Loucy (cell line): Measurements from ENCODE around the gene RNPS1.

Experiments
- H2AFZ ChIP-seq: fragments of 200-600 bp; sonication (generic); 2 replicates; pipeline ENCODE4 v1.6.0; 2016; ENCODE audit warnings: antibody characterized with exemption, mild to moderate bottlenecking, low read length, moderate library complexity
- H3F3A ChIP-seq: fragments of 200-600 bp; 2 replicates; pipeline ENCODE4 v1.6.0; 2016; ENCODE audit warnings: antibody characterized with exemption, low read depth, mild to moderate bottlenecking
- H3K27me3 ChIP-seq: fragments of 200-600 bp; sonication (generic); 2 replicates; pipeline ENCODE4 v1.6.1; 2014; ENCODE audit warnings: low read length, mild to moderate bottlenecking; ENCODE audit not compliant: insufficient read depth, poor library complexity, severe bottlenecking
- H3K36me3 ChIP-seq: fragments of 200-600 bp; sonication (generic); 2 replicates; pipeline ENCODE4 v1.6.1; 2016; ENCODE audit warnings: low read length; ENCODE audit not compliant: insufficient read depth
- H3K4me1 ChIP-seq: fragments of 200-600 bp; sonication (generic); 2 replicates; pipeline ENCODE4 v1.5.1; 2014; ENCODE audit warnings: low read length, mild to moderate bottlenecking; ENCODE audit not compliant: insufficient read depth, poor library complexity, severe bottlenecking
- H3K4me2 ChIP-seq: fragments of 200-600 bp; sonication (generic); 2 replicates; pipeline ENCODE4 v1.6.0; 2014; ENCODE audit warnings: antibody characterized with exemption, low read length, low read depth, mild to moderate bottlenecking; ENCODE audit not compliant: poor library complexity, severe bottlenecking
- H3K4me3 ChIP-seq: fragments of 200-600 bp; sonication (generic); 2 replicates; pipeline ENCODE4 v1.5.1; 2014; ENCODE audit warnings: low read length, mild to moderate bottlenecking, mixed read lengths; ENCODE audit not compliant: poor library complexity, severe bottlenecking
- H3K79me2 ChIP-seq: fragments of 200-600 bp; sonication (generic); 2 replicates; pipeline ENCODE4 v1.6.1; 2014; ENCODE audit warnings: low read length; ENCODE audit not compliant: insufficient read depth
- H3K9ac ChIP-seq: fragments of 200-600 bp; sonication (generic); 2 replicates; pipeline ENCODE4 v1.6.0; 2014; ENCODE audit warnings: mild to moderate bottlenecking, low read depth, low read length, moderate library complexity; ENCODE audit not compliant: poor library complexity, severe bottlenecking
- H3K9me2 ChIP-seq: fragments of 200-600 bp; sonication (generic); replicated peaks from 2 replicates; pipeline ENCODE4 v1.6.1; 2016; ENCODE audit warnings: low read depth, low read length, mixed read lengths
- H3K9me3 ChIP-seq: fragments of 200-600 bp; sonication (generic); 2 replicates; pipeline ENCODE4 v1.6.1; 2014; ENCODE audit warnings: mild to moderate bottlenecking, antibody characterized with exemption, low read length, low read depth; ENCODE audit not compliant: insufficient read depth
- H4K20me1 ChIP-seq: fragments of 200-600 bp; sonication (generic); 2 replicates; pipeline ENCODE4 v1.6.0; 2014; ENCODE audit warnings: antibody characterized with exemption, low read length, mild to moderate bottlenecking; ENCODE audit not compliant: insufficient read depth, poor library complexity, severe bottlenecking
- CTCF ChIP-seq: fragments of 200-600 bp; sonication (generic); conservative IDR thresholded peaks from 2 replicates; pipeline ENCODE4 v1.5.1; 2014; ENCODE audit warnings: mild to moderate bottlenecking, antibody characterized with exemption, low read length
- EZH2phosphoT487 ChIP-seq: fragments of 200-600 bp; IDR thresholded peaks from 2 replicates; pipeline ENCODE4 v1.6.1; 2018; ENCODE audit warnings: antibody characterized with exemption, mild to moderate bottlenecking, moderate library complexity, borderline replicate concordance

Gene RNPS1

GRCh38 chr16:2228161-2228824, 39.6 kb downstream of the RNPS1 start:
- Histone ChIP-seq H3K36me3 (no peaks in the 10 kb centered on the region; the same call in 1 of the 2 replicates), H3K9me3 (no peaks in the 10 kb centered on the region), H4K20me1 (peaks cover 3% of the 10 kb centered on the region), H3K9me2 (no peaks in the 10 kb centered on the region), H3K4me1 (no peaks in the 10 kb centered on the region), H3K4me3 (no peak overlapping the region), H3K4me2 (no peak overlapping the region), H3K27me3 (no peaks in the 10 kb centered on the region), H3K9ac (no peak overlapping the region), H3F3A (no peaks in the 10 kb centered on the region), H3K79me2 (peaks cover 41% of the 10 kb centered on the region), H2AFZ (no peak overlapping the region)
- TF ChIP-seq CTCF = no peak
- TF ChIP-seq EZH2phosphoT487 = no peak

GRCh38 chr16:2226918-2227317, 41.0 kb downstream of the RNPS1 start:
- Histone ChIP-seq H3F3A (no peaks in the 10 kb centered on the region), H3K9me3 (no peaks in the 10 kb centered on the region), H3K4me3 (no peak overlapping the region), H2AFZ (no peak overlapping the region), H3K4me2 (peak overlapping the region; percentile 79), H3K79me2 (peaks cover 41% of the 10 kb centered on the region), H3K9ac (no peak overlapping the region), H3K36me3 (no peaks in the 10 kb centered on the region), H4K20me1 (peaks cover 3% of the 10 kb centered on the region), H3K4me1 (no peaks in the 10 kb centered on the region), H3K9me2 (no peaks in the 10 kb centered on the region), H3K27me3 (no peaks in the 10 kb centered on the region)
- no peak for TF ChIP-seq EZH2phosphoT487
- no peak for TF ChIP-seq CTCF

- Histone ChIP-seq H3K79me2 (peaks cover 41% of the 10 kb centered on the region), H3K4me2 (peak overlapping the region; percentile 79), H3K4me1 (no peaks in the 10 kb centered on the region)
Observed at GRCh38 chr16:2226245-2226793, 41.6 kb downstream of the RNPS1 start.

More at GRCh38 chr16:2226245-2226793, 41.6 kb downstream of the RNPS1 start:
- peak overlapping the region; percentile 38 for H3K4me3 ChIP-seq
- H3K9me3 ChIP-seq = no peaks in the 10 kb centered on the region
- H3K9me2 ChIP-seq = no peaks in the 10 kb centered on the region
- H2AFZ ChIP-seq = no peak overlapping the region
- H3K36me3 ChIP-seq = no peaks in the 10 kb centered on the region
- peaks cover 3% of the 10 kb centered on the region for H4K20me1 ChIP-seq
- no peak overlapping the region for H3K9ac ChIP-seq
- H3F3A ChIP-seq = no peaks in the 10 kb centered on the region
- no peaks in the 10 kb centered on the region for H3K27me3 ChIP-seq
- TF ChIP-seq CTCF (no peak), EZH2phosphoT487 (no peak)
